Anterior cingulate cortex (tissue), 58 donors: ENCODE measurements around the gene OASL.

Source experiments
- DNase-seq, 58 donors: peaks; one replicate each; lab custom pipeline; 2025; lab: John Stamatoyannopoulos, UW

Gene OASL

DNA sequence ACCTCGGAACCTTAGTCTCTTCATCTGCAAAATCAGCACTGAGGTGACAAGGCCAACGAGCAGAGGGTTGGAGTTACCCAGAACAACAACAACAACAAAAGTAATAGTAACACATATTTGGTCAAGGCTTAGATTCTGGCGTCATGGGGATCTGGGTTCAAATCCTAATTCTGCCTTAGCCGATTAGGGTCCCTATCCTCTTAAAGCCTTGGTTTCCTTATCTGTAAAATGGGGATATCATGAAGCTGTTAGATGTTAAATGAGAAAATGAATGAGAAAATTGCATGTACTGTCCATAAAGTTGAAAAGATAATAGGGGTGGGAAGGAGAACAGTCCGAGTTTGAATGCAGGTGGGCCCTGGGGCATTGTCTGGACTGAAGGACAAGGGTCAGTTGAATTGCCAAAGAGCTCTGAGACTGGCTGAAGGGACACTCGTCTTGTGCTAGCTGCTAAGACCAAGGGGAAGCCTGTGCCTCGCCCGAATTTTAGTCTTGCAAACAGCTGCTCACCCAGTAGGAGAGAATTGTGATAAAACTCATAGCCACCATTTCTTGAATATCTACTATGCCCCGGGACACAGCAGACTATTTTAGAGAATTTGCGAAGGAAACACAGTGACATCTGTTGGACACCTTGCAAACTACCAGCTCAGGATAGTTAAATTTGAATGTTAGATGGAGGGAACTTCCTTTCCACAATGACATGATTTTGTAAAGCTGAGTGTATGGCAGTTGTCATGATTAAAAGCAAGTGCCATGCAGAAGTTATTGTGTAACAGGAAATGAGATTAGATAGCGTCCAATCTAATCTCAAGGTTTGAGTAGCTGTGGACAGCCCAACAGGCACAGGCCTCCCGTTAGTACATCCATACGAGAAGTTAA is 67.5 kb downstream of the OASL start:
- DNase-seq: peak in 18 of 58 donors; percentile 0 to 38 (median 6)

DNA sequence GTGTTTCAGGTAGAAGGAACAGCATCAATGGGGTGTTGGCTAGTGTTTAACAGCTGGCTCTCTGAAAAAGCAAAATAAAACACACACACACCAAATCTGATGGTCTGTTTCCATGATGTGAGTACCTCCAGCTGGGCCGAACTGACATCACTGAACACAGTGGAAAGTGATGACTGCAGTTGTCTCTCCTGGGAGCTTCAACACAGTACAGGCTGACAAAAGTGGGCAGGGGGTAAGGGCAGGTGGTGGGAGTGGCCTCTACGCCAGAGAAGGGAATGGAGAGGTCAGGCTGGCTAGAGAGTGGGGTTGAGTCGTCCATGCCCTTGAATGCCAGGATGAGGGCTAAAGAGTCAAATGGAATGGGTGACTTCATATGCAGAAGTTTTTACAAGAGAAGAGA is 68.7 kb downstream of the OASL start:
- no peak for DNase-seq
